Activated T-cell treated with anti-CD3 and anti-CD28 coated beads, Interleukin-2, amount 50 U/mL, for 48 hours (primary cell): ENCODE measurements around the gene KDSR.
A peak's percentile ranks its signal among the peaks of the same experiment; 100 is the strongest.

Source experiments
- DNase-seq, 2 experiments: peaks; one replicate each; pipeline ENCODE4 v3.0.0-alpha.2; 2020

KDSR gene

GRCh38 chr18:63320123-63320974 lies 46.7 kb downstream of the KDSR start:
- DNase-seq, result peak; percentile 84 to 87

DNA sequence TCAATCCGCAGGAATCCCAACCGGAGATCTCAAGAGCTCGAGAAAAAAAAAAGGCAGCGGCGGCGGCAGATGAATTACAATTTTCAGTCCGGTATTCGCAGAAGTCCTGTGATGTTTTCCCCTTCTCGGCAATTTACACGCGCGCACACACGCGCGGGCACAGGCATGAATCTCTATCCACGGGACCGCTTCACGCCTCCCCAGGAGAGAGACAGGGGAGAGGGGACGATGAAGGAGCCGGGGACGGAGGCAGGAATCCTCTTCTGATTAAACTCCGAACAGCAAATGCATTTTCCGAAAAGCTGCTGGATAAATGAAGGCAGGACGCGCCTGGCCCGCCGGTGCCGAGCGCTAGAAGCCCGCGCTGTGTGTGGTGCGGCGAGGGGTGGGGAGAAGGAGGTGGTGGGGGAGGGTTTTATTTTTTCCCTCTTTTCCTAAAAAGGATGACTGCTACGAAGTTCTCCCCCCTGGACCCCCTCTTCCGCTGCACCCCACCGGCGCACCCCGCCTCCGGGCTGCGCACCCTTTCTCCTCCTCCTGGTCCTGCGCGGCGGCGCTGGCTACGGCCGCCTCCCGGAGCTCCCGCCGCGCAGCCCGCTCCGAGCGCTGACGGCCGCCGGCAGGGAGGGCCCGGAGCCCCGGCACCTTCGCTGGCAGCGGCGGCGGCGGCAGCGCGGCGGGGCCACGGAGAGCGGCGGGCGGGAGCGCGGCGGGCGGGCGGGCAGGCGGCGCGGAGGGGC lies 47.5 kb downstream of the KDSR start, which contains the start of gene BCL2:
Gene BCL2 (minus strand): TSS at position 387 of the 740 bp plus-strand sequence.
- peak; percentile 70 to 72 for DNase-seq

DNA sequence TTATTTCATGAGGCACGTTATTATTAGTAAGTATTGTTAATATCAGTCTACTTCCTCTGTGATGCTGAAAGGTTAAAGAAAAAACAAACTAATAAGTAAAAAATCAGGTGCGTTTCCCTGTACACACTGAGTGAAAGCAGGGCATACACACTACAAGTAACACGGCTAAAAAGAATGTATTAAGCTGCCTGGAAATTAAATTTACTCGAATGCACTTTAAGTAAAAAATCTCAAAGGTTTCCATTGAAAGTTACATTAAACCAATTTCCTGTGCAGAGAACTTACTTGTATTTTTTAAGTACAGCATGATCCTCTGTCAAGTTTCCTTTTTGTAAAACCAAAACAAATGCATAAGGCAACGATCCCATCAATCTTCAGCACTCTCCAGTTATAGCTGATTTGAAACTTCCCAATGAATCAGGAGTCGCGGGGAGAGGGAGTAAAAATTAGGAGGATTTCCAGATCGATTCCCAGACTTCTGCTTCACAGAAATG lies 48.1 kb downstream of the KDSR start:
- no peak for DNase-seq

GRCh38 chr18:63317982-63318888 lies 48.8 kb downstream of the KDSR start:
- peak; percentile 90 for DNase-seq

DNA sequence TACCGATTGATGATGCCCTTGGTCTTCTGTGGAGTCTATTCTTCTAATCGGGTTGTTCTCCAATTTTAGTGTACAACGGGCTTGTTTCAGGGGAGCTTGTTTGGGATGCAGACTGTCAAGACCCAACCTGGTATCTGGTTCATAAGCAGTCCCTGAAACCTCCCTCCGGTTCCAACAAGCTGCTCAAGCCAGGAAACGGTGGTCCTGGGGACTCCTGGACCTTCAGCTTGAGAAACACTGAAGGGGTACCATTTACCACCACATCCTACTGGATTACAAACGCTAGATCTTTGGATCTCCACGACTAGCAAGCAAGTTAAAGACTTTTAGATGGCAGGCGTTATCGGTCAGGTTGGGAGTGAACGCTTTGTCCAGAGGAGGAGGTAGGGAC lies 49.5 kb downstream of the KDSR start:
- no peak for DNase-seq

DNA sequence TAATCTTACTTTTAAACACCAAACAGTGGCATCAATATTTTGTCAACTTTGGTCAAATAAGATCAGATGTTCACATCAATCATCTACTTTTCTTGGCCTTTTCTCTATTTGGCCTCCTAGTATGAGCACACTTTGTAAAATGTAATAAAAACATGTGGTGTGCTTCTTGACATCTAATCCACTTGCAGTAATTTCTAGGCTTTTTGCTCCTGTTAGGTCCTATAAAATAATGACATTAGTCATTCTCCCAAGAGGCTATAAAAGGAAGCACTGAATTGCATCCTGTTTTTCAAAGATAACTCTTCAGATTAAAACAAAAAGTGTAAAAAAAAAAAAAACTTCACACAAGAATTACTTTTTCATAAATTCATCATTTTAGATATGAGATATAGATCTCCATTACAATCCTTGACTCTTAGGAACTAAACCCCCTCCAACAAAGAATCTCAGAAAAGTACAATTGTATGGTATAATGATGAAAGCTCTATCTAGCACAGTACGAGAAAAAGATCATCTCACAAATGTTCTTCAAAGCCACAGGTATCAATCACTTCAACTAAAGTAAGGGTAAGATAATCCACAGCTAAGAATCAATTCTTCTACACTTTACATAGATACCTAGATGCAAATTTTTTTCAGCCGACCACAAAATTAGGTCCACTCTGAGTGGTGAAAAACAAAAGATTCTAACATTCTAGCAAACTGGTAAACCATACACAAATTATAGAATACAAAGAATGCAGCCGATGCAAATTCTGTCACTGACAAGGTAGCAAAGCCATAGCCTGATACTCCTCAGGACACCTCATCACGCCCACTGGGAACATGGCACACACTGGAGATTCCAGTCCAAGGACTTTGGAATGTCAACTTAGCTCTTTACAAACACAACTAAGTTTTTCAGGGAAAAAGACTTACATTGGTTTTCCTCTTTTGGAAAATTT lies 50.1 kb downstream of the KDSR start:
- no peak for DNase-seq

DNA sequence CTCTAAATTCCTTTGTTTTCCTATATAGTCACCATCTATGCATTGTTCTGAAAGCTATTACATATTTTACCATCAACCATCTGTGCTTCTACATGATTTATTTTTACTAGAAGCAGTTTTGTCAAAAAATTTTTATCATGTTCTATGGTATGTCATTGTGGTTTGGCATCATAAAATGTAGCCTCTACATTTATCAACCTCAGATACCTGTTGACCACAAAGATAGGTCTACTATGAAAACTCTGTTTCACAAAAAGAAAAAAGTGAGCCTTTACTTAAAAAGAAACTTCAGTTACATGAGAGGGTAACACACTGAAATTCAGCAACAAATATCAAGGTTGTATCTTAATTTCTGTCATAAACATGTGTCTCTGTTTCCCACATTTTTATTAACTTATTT lies 51.1 kb downstream of the KDSR start:
- DNase-seq, result no peak

GRCh38 chr18:63315131-63315662 lies 51.8 kb downstream of the KDSR start:
- DNase-seq, result no peak

- DNase-seq, result no peak
These were observed 52.8 kb downstream of the KDSR start for GRCh38 chr18:63314062-63314790.

GRCh38 chr18:63313396-63313917 lies 53.5 kb downstream of the KDSR start:
- no peak for DNase-seq

DNA sequence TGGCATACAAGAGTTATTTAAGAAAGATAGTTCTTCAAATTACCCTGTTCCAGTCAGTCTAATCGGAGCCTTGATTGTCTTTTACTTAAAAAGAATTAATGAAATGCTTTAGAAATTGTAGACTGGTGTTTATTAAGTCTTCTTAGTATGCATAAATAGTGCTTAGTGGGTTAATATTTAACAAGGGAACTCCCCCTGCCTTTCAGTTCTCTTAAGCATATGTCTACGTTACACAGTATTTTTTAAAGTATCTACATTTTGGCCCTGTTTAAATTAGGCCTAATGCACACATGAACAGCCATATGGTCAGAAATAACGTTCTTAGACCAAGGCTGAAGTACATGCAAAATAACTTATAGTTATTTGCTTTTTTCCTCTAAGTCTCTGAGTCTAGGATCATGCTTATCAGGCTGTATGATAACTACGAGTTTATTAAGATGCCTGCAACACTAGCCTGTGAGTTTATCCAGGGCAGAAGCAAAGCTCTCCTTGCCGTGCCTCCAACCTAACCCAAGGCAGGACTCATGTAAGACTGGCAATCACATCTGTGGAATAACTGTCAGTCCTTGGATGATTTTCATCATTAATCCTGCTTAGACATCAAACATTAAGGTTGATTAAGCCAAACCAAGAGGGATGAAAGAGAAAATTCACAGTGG lies 54.1 kb downstream of the KDSR start:
- no peak for DNase-seq

- DNase-seq, result no peak
These were observed 55.0 kb downstream of the KDSR start for GRCh38 chr18:63312019-63312409.

- no peak for DNase-seq
These were observed 55.6 kb downstream of the KDSR start for GRCh38 chr18:63311118-63312018.

GRCh38 chr18:63309422-63309821 lies 57.6 kb downstream of the KDSR start:
- no peak for DNase-seq

- DNase-seq, result no peak
These were observed 59.3 kb downstream of the KDSR start for GRCh38 chr18:63307551-63308200.

GRCh38 chr18:63306819-63307550 lies 60.0 kb downstream of the KDSR start:
- DNase-seq, result no peak

DNA sequence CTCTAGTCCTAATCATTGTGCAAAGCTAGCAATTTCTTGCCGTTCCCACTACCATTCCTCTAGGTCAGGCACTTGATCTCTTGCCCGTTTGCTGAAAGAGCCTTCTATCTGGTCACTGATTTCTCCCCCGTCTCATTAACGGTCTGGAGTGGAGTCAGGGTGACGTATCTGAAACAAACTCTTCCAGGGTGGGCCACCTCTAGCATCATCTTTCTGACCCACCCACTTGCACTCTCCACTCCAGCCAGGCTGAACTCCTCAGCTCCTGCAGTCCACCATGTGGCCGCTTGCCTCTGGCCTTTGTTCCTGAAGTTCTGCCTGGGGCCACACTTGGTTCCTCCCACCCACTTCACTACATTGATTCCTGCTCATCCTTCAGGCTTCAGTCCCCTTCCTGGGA lies 60.8 kb downstream of the KDSR start:
- DNase-seq, result no peak

DNA sequence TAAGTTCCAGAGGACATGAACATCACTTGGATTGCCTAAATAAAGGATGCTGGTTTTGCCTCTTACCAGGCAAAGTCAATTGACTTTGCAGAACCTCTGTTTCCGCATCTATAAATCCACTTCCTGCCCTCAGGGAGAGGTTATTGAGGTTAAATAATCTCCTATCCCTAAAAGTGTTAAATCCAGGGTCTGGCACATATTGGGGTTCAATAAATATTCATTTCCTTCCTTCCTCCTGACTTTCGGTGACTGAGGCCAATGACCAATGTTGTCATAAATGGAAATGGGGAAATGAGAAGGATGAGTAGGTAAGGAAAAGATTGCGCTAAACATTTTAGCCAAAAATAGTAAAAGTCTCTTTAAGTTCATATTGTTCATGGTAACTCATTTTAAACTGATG lies 63.5 kb downstream of the KDSR start:
- no peak for DNase-seq
